H1 (cell line): ENCODE results near the gene SMPX.

Source experiments
- POLR2A ChIP-seq, 2 experiments: IDR thresholded peaks; 1 replicate in 1 of 2; 2 replicates in 1 of 2; pipeline ENCODE4 v1.6.1; 2011; ENCODE audit warnings: low read depth in 2 of 2, low read length in 2 of 2, mild to moderate bottlenecking in 2 of 2; ENCODE audit errors: control extremely low read depth in 1 of 2
- SP2 ChIP-seq: IDR thresholded peaks from 2 replicates; pipeline ENCODE4 v1.6.1; 2012; ENCODE audit warnings: mild to moderate bottlenecking, low read length, inconsistent platforms
- SUZ12 ChIP-seq: fragments of 200-600 bp; sonication (generic); IDR thresholded peaks from 2 replicates; pipeline ENCODE4 v1.6.1; 2012; ENCODE audit warnings: mild to moderate bottlenecking, inconsistent platforms, low read length, moderate library complexity, mixed read lengths

- TF ChIP-seq SP2 (no peak), SUZ12 (no peak), POLR2A (IDR thresholded peaks at IDR 0.05; ENCODE audit: control extremely low read depth in 1 of 2, low read depth in 2 of 2, low read length in 2 of 2) (no peak)
Measured at GRCh38 chrX:21798677-21799219, 40.8 kb upstream of the SMPX start.
